NCI-H2171 treated with DMSO at 0.1 percent for 48 hours (cell line): ENCODE results near the gene ACAA2.

Source experiments
- DNase-seq: peaks from one replicate; lab custom pipeline; 2025; lab: John Stamatoyannopoulos, UW

Gene ACAA2

DNA sequence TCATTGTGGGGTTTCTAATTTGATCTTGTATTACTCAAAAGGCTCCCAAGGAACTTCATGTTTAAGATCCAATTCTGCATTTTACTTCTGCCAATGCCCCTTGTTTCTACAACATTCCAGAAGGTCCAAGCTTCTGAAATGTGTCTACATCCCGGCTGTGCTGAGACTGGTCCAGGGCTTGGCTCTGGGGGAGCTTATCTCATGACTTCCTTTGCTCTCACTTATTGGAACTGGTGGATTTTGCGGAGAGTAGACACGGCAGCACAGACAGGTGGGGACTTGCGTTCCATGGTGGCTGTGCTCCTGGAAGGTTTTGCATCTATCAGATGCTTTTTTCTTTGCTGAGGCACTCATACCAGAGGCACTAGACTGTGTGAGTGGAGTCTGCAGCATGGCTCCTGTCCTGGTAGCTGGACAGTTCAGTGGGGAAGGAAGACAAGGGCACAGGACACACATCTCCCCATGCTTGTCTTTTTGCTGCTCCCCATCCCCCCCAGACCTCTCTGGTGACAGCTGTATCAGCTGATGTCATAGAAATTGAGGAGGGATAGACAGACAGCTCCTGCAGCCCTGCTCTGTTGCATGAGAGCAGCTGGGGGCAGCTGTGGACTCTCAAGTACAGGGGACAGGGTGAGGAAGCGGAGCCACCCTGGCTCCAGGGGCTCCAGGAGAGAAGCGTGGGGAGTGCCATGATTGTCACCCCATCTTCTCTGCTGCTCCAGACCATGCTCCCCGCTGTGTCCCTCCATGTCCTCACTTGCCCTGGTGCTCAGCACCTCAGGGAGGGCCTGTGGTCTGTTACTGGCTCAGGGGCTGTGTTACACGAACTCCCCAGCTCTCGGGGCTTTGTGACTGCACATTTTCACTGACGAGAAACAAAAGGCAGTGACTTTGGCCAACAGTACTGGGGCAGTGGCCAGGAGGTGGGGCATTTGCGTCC, 46.0 kb downstream of the ACAA2 start:
- DNase-seq, result no peak

DNA sequence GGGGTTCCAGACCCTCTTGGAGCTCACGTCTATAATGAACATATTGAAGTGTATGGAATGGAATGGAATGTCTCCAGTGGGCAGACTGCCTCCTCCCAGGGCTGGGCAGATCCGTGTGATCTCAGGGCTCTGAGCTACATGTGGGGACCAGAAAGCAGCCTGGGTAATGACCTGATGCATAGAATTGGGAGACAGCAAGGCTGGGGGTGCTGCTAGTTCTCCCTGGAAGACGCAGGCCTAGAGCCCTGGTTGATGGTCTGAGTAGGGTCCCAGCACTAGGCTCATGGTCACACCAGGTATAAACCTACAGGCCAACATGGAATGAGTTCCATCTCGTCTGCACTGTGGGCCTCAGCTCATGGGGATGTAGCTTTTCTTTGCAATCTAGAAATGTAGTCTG, 46.7 kb downstream of the ACAA2 start:
- DNase-seq, result no peak

DNA sequence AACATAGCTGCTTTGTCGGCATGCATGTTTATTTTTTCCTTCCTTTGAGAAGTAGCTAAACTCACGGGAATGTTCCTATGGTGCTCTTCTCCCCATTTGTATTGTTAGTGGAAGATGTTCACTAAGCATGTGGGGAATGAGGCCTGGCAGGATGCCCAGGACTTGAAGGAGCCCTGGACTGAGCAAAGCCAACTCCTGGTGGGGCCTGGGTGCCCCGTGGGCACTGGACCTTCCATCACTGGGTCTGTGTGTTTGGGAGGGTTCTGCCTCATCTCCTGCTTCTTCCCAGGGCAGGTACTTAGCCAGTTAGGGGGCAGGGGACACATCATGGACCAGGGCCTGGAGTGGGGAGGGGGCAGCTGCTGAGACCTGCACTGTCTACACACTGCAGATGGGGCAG, 49.3 kb downstream of the ACAA2 start:
- no peak for DNase-seq

DNA sequence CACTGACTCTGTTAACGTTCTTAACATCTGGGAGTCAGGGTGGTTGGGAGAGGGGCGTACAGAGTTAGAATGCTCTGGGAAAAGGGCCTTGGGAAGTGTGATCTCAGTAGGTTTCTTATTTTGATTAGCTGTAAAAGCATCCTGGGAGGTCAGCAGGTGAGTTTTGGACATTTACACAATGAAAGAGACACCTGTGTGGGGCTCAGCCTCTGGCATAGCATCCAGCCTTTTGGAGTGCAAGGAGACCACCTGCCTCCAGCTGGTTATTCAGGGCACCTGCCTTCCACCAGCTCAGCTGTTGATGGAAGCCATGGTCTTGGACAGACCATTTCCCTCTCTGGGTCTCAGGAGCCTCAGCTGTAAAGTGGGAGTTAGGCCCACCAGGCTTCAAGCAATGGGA, 49.7 kb downstream of the ACAA2 start:
- no peak for DNase-seq

DNA sequence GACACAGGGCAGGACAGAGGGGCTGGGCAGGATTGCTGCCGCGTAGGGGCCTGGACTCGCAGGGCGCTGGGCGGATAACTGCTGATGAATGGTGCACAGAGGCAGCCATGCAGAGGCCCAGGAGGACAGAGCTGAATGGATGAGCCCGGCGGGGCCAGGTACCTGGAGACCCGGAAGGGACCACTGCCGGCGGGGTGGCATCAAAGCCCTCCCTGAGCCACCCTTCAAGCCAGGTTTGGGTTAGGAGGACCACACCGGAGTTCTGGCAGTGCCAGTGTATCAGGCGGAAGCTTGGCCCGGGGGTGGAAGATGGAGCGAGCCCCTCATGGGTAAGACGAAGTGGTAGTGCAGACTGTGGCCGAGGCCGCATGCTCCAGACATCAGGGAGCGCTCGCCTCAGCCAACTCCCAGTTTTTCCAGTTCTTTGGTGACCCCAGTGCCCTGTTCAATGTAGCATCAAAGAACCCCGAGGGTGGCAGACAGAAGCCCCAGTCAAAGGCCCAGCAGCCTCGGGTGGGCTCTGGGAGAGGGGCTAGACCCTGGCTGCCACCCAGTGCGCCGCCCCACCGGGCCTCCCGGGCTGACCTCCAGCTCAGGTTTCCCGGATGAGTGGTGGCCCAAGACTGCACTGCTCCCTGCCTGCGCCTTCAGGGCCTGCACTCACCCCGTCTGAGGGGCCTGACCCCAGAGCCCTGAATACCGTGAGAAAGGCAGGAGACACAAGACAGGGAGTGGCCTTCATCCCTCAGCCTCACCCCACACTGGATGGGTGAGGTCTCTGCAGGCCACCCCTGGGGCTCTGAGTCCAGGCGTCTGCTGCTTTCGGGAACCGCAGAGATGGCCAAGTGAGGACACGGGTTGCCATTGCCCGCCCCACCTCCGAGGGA, 50.9 kb downstream of the ACAA2 start:
- DNase-seq, result no peak

DNA sequence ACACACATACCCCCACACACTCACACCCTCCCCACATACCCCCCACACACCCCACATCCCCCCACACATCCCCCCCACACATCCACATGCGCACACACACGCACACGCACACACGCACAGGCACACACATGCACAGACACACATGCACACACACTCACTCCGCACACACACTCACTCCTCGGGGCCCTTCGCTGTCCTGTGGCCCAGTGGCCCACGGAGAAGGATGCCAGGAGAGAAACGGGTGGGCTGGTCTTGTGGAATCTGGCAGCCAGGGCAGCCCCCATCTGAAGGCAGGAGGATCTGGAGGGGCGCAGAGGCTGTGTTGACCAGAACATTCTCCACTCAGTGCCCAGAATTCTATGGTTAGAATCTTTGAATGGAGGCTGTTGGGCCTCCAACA, 51.6 kb downstream of the ACAA2 start:
- no peak for DNase-seq

DNA sequence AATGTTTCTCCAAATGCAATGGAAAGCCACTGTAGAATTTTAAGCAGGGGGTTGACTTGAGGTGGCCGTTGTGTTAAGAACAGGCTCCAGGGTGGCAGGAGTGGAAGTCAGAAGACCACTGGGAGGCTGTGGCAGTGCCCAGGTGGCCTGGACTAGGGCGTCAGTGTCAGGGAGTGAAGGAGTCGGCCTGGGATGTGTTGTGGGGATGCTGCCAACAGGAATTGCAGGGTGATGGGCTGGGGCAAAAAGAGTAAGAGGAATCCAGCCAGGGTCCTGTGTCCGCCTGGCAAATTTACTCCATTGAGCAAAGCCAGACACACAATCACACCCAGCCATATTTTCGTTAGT, 55.1 kb downstream of the ACAA2 start:
- no peak for DNase-seq

DNA sequence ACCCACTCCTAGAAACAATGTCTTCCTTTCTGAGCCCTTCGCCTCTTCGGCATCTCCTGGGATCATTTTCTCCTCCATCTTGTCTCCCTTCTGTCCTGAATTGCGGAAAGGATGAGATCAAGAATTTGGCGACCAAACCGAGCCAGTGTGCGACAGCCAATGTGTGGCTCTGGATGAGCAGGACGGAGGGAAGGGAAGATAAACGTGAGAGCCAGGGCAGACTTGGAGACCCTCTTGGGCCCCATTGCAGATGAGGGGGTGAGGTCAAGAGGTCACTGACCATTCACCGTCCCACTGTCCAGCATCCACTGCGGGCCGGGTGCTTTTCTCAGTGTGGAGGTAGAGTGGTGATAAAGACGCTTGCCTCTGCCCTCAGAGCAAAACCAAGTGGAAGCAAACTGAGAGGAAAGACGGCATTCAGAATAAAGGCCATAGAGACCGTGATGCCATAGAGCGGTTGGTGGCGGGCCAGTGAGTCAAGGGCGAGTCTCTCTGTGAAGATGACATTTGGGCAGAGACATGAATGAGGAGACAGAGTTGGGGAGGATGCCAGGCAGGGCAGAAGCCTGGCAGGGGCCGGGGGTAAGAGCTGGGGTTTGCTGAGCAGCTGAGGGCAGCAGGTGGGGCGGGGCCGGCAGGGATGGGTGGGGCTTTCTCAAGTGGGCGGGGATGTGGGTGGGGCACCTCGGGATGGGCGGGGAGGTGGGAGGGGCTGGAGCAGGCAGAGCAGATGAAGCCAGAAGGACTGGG, 55.6 kb downstream of the ACAA2 start:
- no peak for DNase-seq

DNA sequence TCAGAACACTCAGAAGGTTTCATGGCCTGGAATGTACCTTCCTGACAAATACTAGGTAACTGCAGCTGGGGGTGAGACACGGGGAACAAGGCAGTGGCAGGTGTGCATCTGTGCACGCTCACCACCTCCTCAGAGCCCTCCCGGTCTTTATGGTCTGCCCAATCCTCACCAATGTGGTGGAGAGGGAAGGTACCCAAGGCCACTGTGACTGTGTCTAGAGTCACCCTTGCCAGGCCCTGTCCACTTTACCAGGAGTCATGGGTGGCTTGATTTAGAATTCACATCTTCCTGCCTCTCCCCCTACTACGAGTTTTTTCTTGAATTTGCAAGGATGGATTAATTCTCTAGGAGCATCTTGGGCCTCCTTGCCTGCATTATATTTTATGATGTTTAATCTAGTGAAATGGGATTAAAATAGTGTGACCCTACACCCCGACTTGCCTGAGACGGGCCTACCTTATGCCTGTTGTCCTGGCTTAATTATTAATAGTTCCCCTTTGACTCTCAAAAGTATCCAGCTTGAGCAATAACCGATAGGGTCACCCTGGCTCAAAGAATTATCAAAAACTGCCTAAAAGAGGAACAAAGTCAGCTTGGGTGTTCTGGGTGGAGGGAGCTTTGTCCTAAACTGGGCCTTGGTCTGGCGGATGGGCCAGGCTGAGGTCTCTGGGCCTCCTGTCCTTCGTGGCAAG, 56.5 kb downstream of the ACAA2 start:
- no peak for DNase-seq

DNA sequence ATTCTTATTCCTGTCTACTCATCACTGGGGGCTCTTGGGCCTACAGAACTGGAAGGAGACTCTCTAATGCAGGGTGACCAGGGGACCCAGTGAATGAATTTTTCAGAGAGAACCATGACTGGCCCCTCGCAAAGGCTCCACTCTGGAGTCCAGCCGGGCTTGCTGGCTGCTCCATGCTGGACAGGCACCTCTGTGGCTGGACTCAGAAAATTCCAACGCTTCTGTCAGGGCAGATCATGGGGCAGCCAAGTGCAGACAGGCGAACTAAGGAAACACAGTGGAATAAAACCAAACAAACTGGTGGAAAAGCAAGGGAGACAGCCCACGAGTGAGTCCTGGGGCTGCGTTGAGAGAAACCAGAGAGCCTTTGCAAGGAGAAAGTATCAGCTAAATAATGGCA, 57.2 kb downstream of the ACAA2 start:
- DNase-seq, result no peak

DNA sequence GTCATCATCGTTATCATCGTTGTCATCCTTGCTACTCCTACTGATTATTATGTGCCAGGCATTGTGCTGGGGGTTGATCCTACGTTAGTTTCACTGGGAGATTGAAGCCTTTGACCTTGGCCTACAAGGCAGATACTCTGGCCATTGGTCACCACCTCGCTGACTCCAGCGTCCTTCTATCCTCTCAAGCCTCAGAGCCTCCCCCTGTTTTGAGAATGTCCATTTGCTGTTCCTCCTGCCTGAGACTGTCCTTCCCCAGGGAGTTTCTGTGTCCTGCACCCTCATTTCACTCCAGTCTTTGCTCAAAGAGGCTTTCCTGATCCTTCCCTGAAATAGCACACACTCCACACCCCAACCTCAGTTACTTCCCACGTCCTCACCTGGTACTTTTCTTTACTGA, 57.8 kb downstream of the ACAA2 start:
- no peak for DNase-seq

DNA sequence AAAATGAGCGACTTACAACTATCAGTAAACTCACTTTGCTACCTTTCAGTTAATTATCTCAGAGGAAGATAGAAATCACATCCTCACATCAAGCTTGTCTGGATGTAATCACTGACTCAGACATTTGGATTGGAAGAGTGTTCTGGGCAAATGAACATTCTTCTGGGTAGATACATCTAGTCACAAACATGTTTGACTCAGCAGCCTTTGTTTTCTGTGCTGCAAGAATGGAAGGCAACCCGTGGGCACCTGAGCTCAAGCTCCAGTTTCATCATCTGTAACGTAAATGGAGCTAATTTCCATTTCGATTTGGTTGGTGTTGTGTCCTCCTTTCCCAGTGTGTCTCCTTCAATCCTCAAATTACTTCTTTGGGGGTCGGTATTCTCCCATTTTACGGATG, 58.5 kb downstream of the ACAA2 start:
- DNase-seq, result no peak

DNA sequence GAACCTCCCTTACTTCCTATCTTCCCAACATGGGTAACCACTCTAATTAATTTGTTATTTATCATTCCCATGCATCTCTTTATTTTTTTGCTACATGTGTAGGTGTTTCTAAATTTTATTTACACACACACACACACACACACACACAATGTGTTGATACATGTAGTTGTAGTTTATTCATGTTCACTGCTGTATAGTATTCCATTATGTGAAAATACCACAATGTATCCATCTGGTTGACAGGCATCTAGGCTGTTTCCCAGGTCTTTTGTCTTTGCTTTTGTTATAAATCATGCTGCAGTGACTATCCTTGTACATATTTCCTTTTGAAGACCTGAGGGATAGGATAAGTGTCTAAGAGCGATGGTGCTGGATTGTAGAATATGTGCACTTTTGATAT, 59.7 kb downstream of the ACAA2 start:
- DNase-seq, result no peak

DNA sequence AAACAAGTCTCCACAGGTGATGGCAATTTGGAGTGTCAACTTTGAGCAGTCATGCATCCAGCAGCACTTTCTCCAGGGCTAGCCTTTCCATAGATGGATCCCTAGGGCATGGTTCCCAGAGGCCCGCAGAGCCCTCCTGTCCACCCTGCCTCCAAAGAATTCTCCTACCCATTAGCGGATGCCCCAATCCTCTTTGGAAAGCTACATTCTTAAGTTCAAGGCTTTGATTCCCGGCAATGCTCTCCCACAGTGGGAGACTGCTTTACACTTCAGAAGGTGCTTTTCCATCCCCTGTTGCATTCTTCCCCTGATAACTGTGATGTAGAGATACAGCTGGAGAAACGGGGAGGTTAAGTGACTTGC, 61.3 kb downstream of the ACAA2 start:
- DNase-seq, result no peak

DNA sequence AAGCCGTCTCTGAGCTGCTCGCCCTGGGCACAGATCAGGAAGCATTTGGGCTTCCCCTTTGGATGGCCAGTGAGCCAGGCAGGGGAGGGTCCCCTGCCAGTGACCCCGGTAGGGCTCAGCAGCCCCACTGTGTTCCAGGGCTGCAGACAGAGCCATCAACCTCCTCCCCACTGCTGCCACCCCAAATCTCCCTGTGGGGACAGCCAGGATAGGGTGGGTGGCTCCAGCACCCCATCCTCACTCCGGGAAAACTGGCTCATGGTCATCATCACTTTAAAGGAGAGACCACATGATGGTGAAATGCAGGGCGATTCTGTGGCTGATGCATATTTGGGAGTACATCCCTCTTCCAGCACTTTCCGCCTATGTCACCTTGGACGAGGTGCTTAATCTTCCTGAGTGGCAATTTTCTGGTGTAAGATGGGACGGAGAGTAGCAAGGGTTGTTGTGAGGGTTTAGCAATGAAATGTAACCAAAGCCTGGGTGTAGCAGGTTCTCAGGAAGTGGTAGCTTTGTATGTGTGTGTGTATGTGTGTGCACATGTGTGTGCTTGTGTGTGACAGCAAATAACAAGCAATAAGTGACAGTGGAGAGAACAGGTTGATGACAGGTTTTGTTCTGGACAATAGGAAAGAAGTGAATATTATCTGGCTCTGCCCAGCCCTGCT, 61.8 kb downstream of the ACAA2 start:
- DNase-seq, result no peak

DNA sequence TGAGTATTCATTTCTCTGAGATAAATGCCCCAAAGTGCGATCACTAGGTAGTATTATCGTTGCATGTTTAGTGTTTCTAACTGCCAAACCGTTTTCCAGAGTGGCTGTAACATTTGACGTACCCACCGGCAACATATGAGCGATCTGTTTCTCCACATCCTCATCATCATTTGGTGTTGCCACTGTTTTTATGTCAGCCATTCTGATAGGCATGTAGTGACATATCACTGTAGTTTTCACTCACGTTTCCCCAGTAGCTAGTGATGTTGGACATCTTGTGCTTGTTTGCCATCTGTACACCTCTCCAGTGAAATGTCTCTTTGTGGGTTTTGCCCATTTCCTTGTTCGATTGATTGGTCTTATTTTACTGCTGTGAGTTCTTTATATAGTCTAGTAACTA, 63.8 kb downstream of the ACAA2 start:
- peak; percentile 45 for DNase-seq

DNA sequence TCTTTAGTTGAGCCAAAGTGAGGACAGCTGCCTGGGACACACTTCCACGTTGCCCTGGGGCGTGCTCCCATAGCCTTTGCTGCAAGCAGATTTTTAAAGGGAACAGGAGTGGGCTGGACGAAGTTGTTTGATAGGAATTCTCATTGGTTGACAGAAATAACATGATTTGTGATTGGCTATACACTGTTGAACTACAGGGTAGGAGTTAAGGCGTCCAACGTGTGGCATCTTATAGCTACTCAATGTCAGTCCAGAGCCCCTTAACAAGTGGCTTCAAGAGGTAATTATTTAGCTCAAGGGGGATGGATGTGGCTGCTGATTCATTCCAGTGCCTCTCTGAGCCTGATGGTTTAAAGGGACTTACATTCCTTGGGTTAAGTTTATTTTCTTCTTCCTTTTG, 65.5 kb downstream of the ACAA2 start:
- DNase-seq, result no peak

DNA sequence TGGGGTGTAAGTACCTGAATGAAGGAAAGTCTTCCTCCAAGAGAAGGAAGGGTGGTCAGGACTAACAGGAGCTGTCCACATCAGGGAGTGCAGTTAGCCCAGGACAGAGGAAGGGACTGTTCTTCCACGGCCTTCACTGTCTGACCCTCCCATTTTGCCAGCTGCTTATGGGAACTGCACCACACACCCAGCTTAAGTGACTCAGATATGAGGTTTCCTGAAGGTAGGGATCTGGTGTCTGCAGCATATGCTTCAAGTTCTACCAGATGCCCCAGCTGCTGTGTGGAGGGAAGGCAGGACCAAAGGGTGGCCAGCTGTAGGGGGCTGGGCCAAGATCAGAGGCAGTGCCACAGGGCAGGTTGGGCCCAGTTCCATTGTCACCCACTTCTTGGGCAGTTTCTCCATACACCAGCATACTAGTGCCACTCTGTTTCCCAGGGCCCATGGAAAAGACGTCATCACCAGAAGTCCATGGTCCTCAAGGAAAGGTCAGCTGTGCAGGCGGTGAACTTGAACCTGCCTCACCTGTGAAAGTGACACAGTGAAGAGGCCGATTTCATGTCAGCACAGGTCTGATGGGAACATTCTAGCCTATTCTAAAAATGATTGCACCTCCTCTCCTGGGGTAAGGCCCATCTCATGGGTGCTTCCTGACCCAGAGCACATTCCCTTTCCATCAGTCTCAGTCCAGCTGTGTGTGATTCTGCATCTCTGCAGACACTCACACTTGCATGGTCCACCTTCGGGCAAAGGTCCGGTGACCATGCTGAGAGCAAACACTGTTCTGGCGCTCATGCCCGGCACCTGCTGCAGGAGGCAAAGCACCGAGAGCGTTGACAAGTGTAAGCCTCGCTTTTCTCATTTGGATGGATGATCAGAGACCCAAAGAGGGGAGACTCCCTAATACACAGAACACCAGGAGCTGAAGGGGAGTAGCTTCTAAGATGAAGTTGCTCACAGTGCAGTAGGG, 68.0 kb downstream of the ACAA2 start:
- DNase-seq, result peak; percentile 79

DNA sequence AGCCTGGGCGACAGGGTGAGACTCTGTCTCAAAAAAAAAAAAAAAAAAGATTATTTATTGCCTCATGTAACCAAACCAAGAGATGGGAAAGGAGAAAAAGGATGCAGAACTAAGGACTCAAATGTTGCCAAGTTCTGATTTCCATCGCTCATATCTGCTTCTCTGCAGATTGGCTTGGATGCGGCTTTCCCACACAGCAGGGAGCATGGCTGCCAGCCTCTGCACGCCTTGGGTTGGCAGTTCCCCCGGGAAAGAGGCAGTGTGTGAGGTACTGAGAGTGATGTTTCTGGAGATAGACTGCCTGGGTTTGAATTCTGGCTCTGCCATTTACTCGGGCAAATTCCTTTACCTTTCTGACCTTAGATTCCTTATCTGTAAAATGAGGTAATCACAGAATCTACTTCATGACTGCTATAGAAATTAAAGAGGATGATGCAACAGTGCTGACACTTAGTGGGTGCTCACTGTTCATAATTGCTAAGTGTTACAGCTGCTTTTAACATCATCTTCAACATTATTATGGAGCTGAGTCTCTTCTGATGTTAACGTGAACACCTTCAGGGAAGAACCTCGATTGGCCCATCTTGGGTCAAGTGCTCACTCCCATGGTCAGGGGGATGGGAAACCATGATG, 68.8 kb downstream of the ACAA2 start:
- peak; percentile 77 for DNase-seq

DNA sequence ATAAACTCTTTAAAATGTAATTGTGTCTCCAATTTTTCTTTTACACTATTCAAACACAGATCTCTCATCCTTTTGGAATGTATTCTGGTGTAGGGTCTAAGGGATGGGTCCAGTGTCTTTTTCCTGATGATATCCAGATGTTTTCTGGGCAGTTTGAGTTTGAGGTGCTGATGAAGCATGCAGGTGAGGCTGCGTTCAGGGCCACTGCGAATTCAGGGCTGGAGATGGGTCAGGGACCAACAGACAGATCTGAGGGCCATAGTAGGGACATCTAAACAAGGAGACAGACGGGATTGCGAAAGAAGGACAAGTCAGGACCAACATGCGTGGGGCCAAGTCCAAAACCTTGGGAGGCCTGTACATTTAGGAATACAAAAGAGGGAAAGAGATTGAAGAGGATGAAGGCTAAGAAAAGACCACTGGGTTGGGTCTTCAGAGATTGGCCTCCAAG, 70.2 kb downstream of the ACAA2 start:
- no peak for DNase-seq
